Calu3 (cell line): Measurements from ENCODE around the gene NRCAM. TPM values are rescaled to one million over a fixed set of nuclear protein-coding genes. Genes with fewer than 3 reads are reported as not detected.

ENCODE experiments used
- BruUV-seq: library from RNA; stranded (reverse); fragments of 400-500 nt; replicated peaks from 2 replicates; lab custom pipeline; 2021; lab: Mats Ljungman, UMichigan
- CTCF ChIA-PET: fragments of 300-600 bp; sonication (Branson Sonifier 250); formaldehyde crosslinking; loops from one replicate; lab custom pipeline; 2022; ENCODE audit warnings: antibody characterized with exemption; lab: Charles Lee
- DNase-seq: peaks from one replicate; pipeline ENCODE4 v3.0.0; 2022
- H3K27ac Mint-ChIP-seq: one replicate; pipeline ENCODE4 v1.8.0; 2022; ENCODE audit warnings: mixed read lengths; ENCODE audit not compliant: unreplicated experiment
- H3K27me3 Mint-ChIP-seq: one replicate; pipeline ENCODE4 v1.8.0; 2022; ENCODE audit warnings: mixed read lengths; ENCODE audit not compliant: unreplicated experiment
- H3K36me3 Mint-ChIP-seq: one replicate; pipeline ENCODE4 v1.8.0; 2022; ENCODE audit warnings: mild to moderate bottlenecking, moderate library complexity, mixed read lengths; ENCODE audit not compliant: insufficient read depth, unreplicated experiment
- H3K4me1 Mint-ChIP-seq: one replicate; pipeline ENCODE4 v1.8.0; 2022; ENCODE audit warnings: mild to moderate bottlenecking, low read depth, mixed read lengths; ENCODE audit not compliant: unreplicated experiment
- H3K4me3 Mint-ChIP-seq: one replicate; pipeline ENCODE4 v1.8.0; 2022; ENCODE audit warnings: mild to moderate bottlenecking, low read depth, moderate library complexity, mixed read lengths; ENCODE audit not compliant: unreplicated experiment
- H3K9me3 Mint-ChIP-seq: one replicate; pipeline ENCODE4 v1.8.0; 2022; ENCODE audit warnings: low read depth, mixed read lengths; ENCODE audit not compliant: unreplicated experiment
- CTCF ChIP-seq: fragments of 200-600 bp; IDR thresholded peaks from one replicate; pipeline ENCODE4 v1.8.0; 2022; ENCODE audit warnings: antibody characterized with exemption; ENCODE audit not compliant: unreplicated experiment
- intact Hi-C: fragments of 100-400 bp; cut with micrococcal nuclease; formaldehyde crosslinking; loops from one replicate; pipeline ENCODE4 v1.10.0; 2022; ENCODE audit not compliant: unreplicated experiment
- total RNA-seq: library from RNA; stranded (reverse); gene quantifications from 2 replicates; pipeline ENCODE4 v1.2.3, GENCODE V29; 2022

Gene NRCAM
- total RNA-seq, 1 experiment from 2014 or later: 15.0 TPM

DNA sequence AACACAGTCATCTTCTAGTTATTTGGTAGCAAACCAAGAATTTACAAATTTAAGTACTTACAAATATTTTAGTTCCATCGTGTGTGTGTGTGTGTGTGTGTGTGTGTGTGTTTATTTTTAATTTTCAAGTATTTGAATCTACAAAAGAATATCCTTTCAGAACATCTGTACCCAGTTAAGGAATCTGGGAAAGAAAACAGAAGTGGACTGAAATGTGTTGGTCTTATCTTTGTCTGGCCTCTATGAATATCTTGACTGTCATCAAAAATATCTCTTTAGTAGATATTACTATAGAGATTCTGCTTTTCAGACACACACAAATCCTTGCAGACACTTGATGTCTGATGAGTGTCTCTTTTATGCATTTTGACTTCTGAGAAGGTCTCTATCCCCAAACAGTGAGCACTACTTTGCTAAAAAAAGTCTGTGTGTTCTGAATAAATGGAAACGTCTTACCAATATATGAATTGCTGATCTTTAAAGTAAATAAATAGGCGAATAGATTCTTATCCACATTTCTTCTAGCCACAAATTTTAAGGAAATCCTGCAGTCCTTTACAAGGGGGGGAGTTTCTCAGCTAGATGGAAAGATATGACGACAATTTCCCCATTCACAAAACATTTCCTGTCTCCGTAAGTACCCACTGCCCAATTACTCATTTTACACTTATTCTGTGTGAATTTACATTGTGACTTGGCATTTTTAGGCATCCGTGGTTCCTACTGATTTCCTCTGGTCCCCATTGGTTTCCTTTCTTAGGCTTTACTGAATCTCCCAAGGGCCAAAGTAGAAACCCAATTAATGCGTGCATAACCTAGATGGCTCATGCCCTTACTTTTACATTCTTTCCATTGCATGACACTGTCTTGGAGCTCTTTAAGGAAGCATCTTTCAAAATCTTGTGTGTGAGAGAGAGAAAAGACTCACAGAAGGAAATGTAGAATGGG, 36.0 kb downstream of the NRCAM start:
- Mint-ChIP-seq H3K9me3 (no peaks in the 10 kb centered on the region), H3K4me3 (no peak overlapping the region), H3K27ac (no peak overlapping the region), H3K4me1 (peaks cover 7% of the 10 kb centered on the region), H3K27me3 (no peaks in the 10 kb centered on the region), H3K36me3 (no peaks in the 10 kb centered on the region)
- BruUV-seq: no TSS peak
- CTCF ChIA-PET: no interaction called here
- no peak for TF ChIP-seq CTCF
- no peak for DNase-seq
- intact Hi-C loops: no loop called here

DNA sequence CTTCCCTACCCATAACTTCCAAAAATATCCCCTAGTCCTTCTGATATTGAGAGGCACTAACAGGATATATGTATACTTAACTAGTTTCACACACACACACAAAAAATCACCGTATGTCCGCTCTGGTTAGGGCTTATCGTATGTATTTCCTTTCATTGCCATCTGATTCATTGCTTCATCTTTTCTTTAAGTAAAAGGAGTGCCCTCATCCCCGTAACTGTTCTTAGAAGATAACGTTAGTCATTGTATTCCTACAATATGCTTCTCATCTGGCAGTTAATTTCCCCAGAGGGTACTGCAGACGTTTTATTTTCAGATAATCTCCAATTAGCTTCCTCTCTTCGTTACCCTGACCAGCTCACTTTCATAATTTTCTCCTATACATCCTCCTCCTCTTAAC, 37.3 kb downstream of the NRCAM start:
- Mint-ChIP-seq H3K4me1 (peaks cover 17% of the 10 kb centered on the region), H3K9me3 (no peaks in the 10 kb centered on the region), H3K36me3 (no peaks in the 10 kb centered on the region), H3K4me3 (no peak overlapping the region), H3K27ac (no peak overlapping the region), H3K27me3 (no peaks in the 10 kb centered on the region)
- no peak for TF ChIP-seq CTCF
- intact Hi-C loops: no loop called here
- CTCF ChIA-PET: no interaction called here
- no peak for DNase-seq
- no TSS peak for BruUV-seq

DNA sequence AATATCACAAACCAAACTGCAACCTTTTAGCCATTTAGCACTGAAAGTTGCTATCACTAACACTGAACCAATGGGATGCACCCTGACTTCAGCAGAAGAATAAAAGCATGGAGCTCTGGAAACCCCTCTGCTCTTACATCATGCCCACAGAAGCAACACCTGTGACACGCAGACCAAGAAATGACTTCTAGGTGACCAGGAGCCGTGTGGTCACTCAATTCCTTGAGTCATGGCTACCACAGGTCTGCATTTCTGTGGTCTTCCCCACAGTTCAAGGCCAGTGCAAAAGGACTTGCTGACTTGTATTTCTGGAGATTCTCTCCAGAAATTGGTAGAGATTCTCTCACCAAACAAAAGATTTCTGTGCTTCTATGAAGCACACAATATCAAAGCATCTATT, 38.3 kb downstream of the NRCAM start:
- CTCF ChIA-PET: no interaction called here
- no peak for TF ChIP-seq CTCF
- BruUV-seq: no TSS peak
- Mint-ChIP-seq H3K9me3 (no peaks in the 10 kb centered on the region), H3K27me3 (no peaks in the 10 kb centered on the region), H3K27ac (no peak overlapping the region), H3K4me3 (no peak overlapping the region), H3K36me3 (no peaks in the 10 kb centered on the region), H3K4me1 (peaks cover 27% of the 10 kb centered on the region)
- intact Hi-C loops: no loop called here
- DNase-seq: no peak

DNA sequence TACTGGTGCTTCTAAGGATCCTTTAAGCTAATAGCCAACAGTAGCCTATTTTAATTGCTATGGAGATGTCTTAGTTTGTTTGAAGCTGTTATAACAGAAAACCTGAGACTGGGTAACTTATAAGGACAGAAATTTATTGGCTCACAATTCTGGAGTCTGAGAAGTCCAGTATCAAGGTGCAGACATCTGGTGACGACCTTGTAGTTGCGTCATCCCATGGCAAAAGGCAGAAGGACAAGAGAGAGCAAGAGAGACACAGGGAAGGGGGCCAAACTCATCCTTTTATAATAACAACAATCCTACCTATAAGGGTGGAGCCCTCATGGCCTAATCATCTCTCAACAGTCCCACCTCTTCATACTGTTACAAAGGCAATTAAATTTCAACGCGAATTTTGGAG, 39.1 kb downstream of the NRCAM start:
- no peak for DNase-seq
- no peak overlapping the region for H3K4me3 Mint-ChIP-seq
- BruUV-seq: no TSS peak
- no peak overlapping the region for H3K27ac Mint-ChIP-seq
- CTCF ChIA-PET: no interaction called here
- no peaks in the 10 kb centered on the region for H3K27me3 Mint-ChIP-seq
- no peak for TF ChIP-seq CTCF
- H3K4me1 Mint-ChIP-seq: peaks cover 27% of the 10 kb centered on the region
- intact Hi-C loops: no loop called here
- no peaks in the 10 kb centered on the region for H3K9me3 Mint-ChIP-seq
- no peaks in the 10 kb centered on the region for H3K36me3 Mint-ChIP-seq
